Adipose tissue (tissue), 3 donors: ENCODE results near the gene PSMB4. TPM values are rescaled to one million over a fixed set of nuclear protein-coding genes. Genes with fewer than 3 reads are reported as not detected.
"Not testable (repeated sequence)": the region's sequence is repeated elsewhere in the genome, so short reads cannot be mapped to it uniquely, and the experiment has no call there.

ENCODE experiments used
- H3K27ac ChIP-seq: one replicate; pipeline ENCODE4 v1.5.1; 2013; ENCODE audit warnings: low read depth, low read length
- WGBS, 3 donors: extraction: QIAGEN DNeasy Blood & Tissue Kit; methylation state at CpG; one replicate each; pipeline ENCODE4 v1.1.7; 2013; 5-methylcytosine and 5-hydroxymethylcytosine counted together
- polyA plus RNA-seq, 3 donors: library from polyadenylated mRNA; stranded (reverse); fragments of 200-250 nt; gene quantifications; one replicate each; pipeline ENCODE4 v1.2.3, GENCODE V29; 2013
- donor health status: healthy with polysubstance abuse.
- donor health status: Bipolar disorder and iron deficiency.
- donor health status: healthy.

PSMB4 gene
- polyA plus RNA-seq, 3 donors: 145 to 348 (median 335) TPM

GRCh38 chr1:151377150-151377884, 22.1 kb upstream of the PSMB4 start:
- WGBS, 3 donors: 78 to 82% (median 79%) methylated on average over 3 of the region's 3 CpGs
- H3K27ac ChIP-seq: no peak overlapping the region

- no peak overlapping the region for H3K27ac ChIP-seq
- WGBS, 3 donors: 59 to 72% (median 72%) methylated on average over 3 of the region's 3 CpGs
Observed at GRCh38 chr1:151384584-151384983, 14.8 kb upstream of the PSMB4 start.

GRCh38 chr1:151386002-151386401, 13.4 kb upstream of the PSMB4 start:
- 85 to 94% (median 86%) methylated on average over 2 of the region's 2 CpGs for WGBS, 3 donors
- no peak overlapping the region for H3K27ac ChIP-seq

GRCh38 chr1:151390221-151391078, 8.9 kb upstream of the PSMB4 start:
- WGBS, 3 donors: 90 to 93% (median 92%) methylated on average over 18 to 22 of the region's 22 CpGs
- H3K27ac ChIP-seq: not testable (repeated sequence)

- 75 to 87% (median 81%) methylated on average over 3 of the region's 3 CpGs for WGBS, 3 donors
- H3K27ac ChIP-seq: no peak overlapping the region
Observed at GRCh38 chr1:151391079-151391563, 8.3 kb upstream of the PSMB4 start.

- no peak overlapping the region for H3K27ac ChIP-seq
Observed at GRCh38 chr1:151393583-151393982, 5.8 kb upstream of the PSMB4 start.

GRCh38 chr1:151396265-151396664, 3.1 kb upstream of the PSMB4 start:
- 58 to 72% (median 71%) methylated on average over 5 of the region's 5 CpGs for WGBS, 3 donors
- not testable (repeated sequence) for H3K27ac ChIP-seq

GRCh38 chr1:151401125-151401788, 1.9 kb downstream of the PSMB4 start:
- 89 to 94% (median 91%) methylated on average over 13 of the region's 13 CpGs for WGBS, 3 donors
- H3K27ac ChIP-seq: no peak overlapping the region

GRCh38 chr1:151401860-151402259, 2.5 kb downstream of the PSMB4 start:
- WGBS, 3 donors: 81 to 89% (median 87%) methylated on average over 2 of the region's 2 CpGs
- H3K27ac ChIP-seq: no peak overlapping the region

GRCh38 chr1:151402764-151403163, 3.4 kb downstream of the PSMB4 start:
- 64 to 67% (median 66%) methylated on average over 2 of the region's 2 CpGs for WGBS, 3 donors
- H3K27ac ChIP-seq: no peak overlapping the region

GRCh38 chr1:151403612-151404011, 4.2 kb downstream of the PSMB4 start:
- 88 to 92% (median 92%) methylated on average over 3 of the region's 3 CpGs for WGBS, 3 donors
- H3K27ac ChIP-seq: no peak overlapping the region

GRCh38 chr1:151405187-151405951, 6.0 kb downstream of the PSMB4 start:
- 85 to 90% (median 89%) methylated on average over 13 of the region's 13 CpGs for WGBS, 3 donors
- H3K27ac ChIP-seq: no peak overlapping the region

GRCh38 chr1:151406176-151406575, 6.8 kb downstream of the PSMB4 start:
- H3K27ac ChIP-seq: no peak overlapping the region
- WGBS, 3 donors: 87 to 90% (median 89%) methylated on average over 8 of the region's 8 CpGs

- no peak overlapping the region for H3K27ac ChIP-seq
- 94 to 98% (median 96%) methylated on average over 3 of the region's 3 CpGs for WGBS, 3 donors
Observed at GRCh38 chr1:151407304-151407703, 7.9 kb downstream of the PSMB4 start.

GRCh38 chr1:151408891-151409290, 9.5 kb downstream of the PSMB4 start:
- H3K27ac ChIP-seq: no peak overlapping the region

GRCh38 chr1:151411884-151412283, 12.5 kb downstream of the PSMB4 start:
- no peak overlapping the region for H3K27ac ChIP-seq
- WGBS, 3 donors: 83 to 90% (median 85%) methylated on average over 2 of the region's 2 CpGs

GRCh38 chr1:151416231-151416630, 16.9 kb downstream of the PSMB4 start:
- WGBS, 3 donors: 92 to 99% (median 94%) methylated on average over 4 of the region's 4 CpGs
- no peak overlapping the region for H3K27ac ChIP-seq

- H3K27ac ChIP-seq: no peak overlapping the region
- WGBS, 3 donors: 96 to 100% (median 98%) methylated on average over 3 of the region's 3 CpGs
Observed at GRCh38 chr1:151418081-151418480, 18.7 kb downstream of the PSMB4 start.
